Measurements from ENCODE around the gene TAF1D.

DNA sequence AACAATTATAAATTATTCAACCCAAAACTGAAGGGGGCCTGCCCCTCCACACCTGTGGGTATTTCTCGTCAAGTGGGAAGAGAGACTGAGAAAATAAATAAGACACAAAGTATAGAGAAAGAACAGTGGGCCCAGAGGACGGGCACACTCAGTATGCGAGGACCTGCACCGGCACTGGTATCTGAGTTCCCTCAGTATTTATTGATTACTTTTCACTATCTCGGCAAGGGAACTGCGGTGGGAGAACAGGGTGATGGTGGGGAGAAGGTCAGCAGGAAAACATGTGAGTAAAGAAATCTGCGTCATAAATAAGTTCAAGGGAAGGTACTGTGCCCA, 3.3 kb upstream of the TAF1D start:
- TF ChIP-seq EZH2 (IDR thresholded peaks at IDR 0.05; ENCODE audit: borderline replicate concordance, control insufficient read depth, low read depth, low read length) = no peak
- TF ChIP-seq KAT2A (conservative IDR thresholded peaks at IDR 0.05; ENCODE audit: control insufficient read depth, low read depth, low read length) = no peak
- no peak for TF ChIP-seq FOS (IDR thresholded peaks at IDR 0.05; ENCODE audit: borderline replicate concordance, extremely low read depth, insufficient read length)
- TF ChIP-seq, protein P1, sequence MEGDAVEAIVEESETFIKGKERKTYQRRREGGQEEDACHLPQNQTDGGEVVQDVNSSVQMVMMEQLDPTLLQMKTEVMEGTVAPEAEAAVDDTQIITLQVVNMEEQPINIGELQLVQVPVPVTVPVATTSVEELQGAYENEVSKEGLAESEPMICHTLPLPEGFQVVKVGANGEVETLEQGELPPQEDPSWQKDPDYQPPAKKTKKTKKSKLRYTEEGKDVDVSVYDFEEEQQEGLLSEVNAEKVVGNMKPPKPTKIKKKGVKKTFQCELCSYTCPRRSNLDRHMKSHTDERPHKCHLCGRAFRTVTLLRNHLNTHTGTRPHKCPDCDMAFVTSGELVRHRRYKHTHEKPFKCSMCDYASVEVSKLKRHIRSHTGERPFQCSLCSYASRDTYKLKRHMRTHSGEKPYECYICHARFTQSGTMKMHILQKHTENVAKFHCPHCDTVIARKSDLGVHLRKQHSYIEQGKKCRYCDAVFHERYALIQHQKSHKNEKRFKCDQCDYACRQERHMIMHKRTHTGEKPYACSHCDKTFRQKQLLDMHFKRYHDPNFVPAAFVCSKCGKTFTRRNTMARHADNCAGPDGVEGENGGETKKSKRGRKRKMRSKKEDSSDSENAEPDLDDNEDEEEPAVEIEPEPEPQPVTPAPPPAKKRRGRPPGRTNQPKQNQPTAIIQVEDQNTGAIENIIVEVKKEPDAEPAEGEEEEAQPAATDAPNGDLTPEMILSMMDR (IDR thresholded peaks at IDR 0.05 in 2 of 3, conservative IDR thresholded peaks at IDR 0.05 in 1 of 3; ENCODE audit: control insufficient read depth in 2 of 3, extremely low read depth in 1 of 3, insufficient read depth in 1 of 3, low read depth in 3 of 3, low read length in 3 of 3) = no peak
- TF ChIP-seq SUPT20H (IDR thresholded peaks at IDR 0.05; ENCODE audit: borderline replicate concordance, control insufficient read depth, low read depth, low read length) = no peak
- no peak for TF ChIP-seq JUND (IDR thresholded peaks at IDR 0.05; ENCODE audit: low read depth, low read length)
- TF ChIP-seq, protein P2, sequence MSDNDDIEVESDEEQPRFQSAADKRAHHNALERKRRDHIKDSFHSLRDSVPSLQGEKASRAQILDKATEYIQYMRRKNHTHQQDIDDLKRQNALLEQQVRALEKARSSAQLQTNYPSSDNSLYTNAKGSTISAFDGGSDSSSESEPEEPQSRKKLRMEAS (IDR thresholded peaks at IDR 0.05; ENCODE audit: low read depth, low read length) = no peak
- TF ChIP-seq MXI1 (IDR thresholded peaks at IDR 0.05; ENCODE audit: low read depth, low read length) = no peak
- TF ChIP-seq, protein P3, sequence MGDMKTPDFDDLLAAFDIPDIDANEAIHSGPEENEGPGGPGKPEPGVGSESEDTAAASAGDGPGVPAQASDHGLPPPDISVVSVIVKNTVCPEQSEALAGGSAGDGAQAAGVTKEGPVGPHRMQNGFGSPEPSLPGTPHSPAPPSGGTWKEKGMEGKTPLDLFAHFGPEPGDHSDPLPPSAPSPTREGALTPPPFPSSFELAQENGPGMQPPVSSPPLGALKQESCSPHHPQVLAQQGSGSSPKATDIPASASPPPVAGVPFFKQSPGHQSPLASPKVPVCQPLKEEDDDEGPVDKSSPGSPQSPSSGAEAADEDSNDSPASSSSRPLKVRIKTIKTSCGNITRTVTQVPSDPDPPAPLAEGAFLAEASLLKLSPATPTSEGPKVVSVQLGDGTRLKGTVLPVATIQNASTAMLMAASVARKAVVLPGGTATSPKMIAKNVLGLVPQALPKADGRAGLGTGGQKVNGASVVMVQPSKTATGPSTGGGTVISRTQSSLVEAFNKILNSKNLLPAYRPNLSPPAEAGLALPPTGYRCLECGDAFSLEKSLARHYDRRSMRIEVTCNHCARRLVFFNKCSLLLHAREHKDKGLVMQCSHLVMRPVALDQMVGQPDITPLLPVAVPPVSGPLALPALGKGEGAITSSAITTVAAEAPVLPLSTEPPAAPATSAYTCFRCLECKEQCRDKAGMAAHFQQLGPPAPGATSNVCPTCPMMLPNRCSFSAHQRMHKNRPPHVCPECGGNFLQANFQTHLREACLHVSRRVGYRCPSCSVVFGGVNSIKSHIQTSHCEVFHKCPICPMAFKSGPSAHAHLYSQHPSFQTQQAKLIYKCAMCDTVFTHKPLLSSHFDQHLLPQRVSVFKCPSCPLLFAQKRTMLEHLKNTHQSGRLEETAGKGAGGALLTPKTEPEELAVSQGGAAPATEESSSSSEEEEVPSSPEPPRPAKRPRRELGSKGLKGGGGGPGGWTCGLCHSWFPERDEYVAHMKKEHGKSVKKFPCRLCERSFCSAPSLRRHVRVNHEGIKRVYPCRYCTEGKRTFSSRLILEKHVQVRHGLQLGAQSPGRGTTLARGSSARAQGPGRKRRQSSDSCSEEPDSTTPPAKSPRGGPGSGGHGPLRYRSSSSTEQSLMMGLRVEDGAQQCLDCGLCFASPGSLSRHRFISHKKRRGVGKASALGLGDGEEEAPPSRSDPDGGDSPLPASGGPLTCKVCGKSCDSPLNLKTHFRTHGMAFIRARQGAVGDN (IDR thresholded peaks at IDR 0.05) = no peak

All from GM12878 (cell line).